Tongue (tissue), 2 donors: Measurements from ENCODE around the gene TNS4. TPM values are rescaled to one million over a fixed set of nuclear protein-coding genes. Genes with fewer than 3 reads are reported as not detected.

Experiments
- DNase-seq: peaks from one replicate; pipeline ENCODE4 v3.0.0-alpha.2; 2015
- total RNA-seq: library from RNA; depleted of rRNA; stranded (reverse); fragments of >200 nt; gene quantifications from one replicate; pipeline ENCODE4 v1.2.3, GENCODE V29; 2014

TNS4 gene
- total RNA-seq, 1 donor from 2014 or later, result 10.4 TPM

DNA sequence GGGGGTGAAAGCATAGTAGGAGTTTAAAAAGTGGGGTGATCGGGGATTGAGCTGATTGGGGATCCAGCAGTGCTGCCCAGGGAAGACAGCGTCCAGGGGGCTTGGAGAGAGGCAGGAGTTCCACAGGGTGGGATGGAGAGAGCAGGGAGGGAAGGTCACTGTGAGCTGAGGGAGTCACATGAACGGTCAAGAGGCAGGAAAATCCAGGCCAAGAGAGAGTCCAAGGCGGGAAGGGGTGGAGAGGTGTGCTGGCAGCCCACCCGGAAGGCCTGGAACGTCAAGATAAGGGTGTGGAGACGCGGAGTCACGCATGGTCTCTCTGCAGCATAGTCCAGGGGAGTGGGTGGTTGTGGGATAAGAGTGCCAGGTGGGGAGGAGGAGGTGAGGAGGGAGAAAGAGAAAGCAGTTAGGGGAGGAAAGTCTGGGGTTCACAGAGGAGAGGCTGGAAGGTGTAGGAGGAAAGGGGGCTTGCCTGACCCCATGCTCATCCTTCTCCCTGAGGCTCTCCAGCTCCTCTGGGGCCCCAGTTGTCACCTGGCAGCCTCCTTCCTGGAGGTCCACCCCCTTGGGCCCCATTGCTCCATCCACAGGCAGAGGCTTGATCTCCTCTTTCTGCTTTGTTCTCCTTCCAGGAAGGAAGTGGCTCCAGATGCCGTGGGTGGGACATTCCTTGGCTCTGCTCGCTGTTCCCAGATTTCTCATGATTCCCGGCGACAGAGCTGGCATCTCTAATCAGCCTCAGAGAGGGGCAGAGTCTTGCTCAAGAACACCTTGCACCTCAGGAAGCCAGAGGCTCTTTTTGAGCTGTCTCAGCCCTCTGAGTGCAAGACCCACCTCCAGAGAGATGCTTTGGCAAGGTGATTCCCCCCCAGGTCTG is 35.1 kb upstream of the TNS4 start:
- DNase-seq, result peak; percentile 73

DNA sequence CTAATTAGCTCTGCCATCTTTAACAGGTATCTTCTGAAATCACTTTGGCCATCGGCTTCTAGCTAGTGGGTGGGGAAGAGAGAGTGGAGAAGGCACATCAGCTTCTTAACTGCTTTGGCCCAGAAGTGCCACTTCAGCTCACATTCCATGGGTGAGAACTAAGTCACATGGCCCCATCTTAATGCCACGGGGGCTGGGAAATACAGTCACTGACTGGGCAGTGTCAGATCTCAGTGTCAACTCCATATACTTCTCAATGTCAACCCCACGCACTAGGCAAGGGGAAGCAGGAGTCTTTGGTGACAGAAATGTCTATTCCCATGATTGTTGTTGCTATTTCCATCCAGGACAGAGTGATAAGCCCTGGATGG is 34.5 kb upstream of the TNS4 start:
- no peak for DNase-seq

DNA sequence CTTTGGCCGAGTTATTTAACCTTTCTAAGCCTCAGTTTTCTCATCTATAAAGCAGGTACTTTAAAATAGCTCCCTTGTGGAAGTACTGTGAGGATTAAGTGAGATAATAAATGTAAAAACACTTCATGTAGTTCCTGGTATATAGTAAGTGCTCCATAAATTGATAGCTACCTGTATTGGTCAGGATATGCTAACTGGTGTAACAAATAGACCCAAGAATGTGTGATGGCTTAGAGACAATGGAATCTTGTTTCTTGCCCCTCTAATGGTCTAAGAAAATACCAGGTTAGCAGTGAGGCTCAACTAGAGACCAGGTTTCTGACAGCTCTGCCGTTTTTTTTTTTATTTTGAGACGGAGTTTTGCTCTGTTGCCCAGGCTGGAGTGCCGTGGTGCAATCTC is 34.0 kb upstream of the TNS4 start:
- no peak for DNase-seq

DNA sequence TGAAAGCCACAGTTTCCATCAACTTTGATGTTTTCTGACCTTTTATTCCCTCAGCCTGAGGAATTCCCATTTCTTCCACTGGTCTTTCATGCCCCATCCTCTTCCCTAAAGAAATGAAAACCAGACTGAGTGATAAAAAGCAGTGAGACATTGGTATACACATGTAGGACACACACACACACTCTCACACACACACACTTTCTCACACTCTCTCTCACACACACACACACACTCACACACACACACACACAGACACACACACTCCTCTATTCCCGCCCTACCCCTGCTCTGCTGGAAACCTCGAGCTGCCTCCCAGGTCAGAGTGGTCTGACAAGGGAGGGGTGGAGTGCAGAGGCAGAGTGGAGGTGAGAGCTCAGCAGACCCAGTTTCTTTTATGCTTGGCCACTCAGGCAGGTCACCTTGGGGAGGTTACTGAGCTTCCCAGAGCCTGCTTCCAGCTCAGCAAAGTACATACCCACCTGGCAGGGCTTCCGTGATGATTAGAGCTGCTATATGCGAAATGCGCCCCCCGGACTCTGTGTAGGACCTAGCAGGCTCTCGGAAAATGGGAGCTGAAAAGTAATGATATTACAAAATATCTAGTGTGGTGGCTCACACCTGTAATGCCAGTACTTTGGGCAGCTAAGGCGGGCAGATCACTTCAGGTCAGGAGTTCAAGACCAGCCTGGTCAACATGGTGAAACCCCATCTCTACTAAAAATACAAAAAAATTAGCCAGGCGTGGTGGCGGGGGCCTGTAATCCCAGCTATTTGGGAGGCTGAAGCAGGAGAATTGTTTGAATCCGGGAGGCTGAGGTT is 33.2 kb upstream of the TNS4 start:
- DNase-seq, result no peak

DNA sequence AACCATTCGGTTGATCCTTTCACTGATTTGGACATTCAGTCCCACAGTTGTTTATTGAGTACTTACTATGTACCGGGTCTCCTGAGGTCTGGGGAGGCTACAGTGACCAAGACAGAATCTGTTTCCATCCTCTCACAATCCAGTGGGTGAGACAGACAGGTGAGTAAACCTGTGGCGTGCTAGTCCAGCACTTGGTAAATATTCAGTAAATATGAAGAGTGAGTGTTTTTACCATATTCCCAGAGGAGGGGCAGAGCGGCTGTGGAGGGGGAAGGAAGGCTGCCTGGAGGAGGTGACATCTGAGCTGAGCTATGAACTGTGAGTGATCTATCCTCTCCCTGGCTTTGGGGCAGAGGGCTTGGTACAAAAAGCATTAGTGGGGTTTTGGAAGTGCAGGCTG is 32.5 kb upstream of the TNS4 start:
- no peak for DNase-seq

DNA sequence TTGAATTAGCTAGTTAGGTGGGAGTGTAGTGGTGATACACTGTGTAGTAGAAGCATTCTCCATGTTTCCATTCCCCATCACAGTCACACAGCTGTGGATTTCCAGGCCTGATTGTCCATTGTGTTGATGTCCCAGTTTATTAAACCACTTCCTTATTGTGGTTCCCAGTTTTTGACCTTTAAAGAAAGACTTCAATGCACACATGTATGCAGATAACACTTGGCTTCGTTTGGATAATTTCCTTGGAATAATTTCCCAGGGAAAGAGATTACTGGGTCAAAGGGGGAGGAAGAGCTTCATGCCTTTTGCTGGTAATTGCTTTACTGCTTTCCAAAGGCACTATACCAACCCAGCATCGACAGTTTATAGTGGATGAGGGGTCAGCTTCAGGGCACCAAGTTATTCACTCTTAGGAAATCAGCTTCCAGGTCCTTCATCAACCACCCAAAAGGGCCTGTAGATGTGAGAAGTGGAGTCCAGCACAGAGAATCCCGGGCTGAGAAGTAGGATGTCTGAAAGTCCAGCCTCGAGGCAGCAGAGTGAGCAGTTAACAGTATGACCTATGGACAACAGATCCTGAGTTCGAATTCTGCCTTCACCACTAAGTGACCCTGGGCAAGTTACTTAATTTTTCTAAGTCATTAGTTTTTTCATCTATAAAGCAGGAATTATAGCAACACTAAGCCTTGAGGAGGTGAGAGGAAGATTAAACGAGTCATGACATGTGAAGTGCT is 31.3 kb upstream of the TNS4 start:
- no peak for DNase-seq

DNA sequence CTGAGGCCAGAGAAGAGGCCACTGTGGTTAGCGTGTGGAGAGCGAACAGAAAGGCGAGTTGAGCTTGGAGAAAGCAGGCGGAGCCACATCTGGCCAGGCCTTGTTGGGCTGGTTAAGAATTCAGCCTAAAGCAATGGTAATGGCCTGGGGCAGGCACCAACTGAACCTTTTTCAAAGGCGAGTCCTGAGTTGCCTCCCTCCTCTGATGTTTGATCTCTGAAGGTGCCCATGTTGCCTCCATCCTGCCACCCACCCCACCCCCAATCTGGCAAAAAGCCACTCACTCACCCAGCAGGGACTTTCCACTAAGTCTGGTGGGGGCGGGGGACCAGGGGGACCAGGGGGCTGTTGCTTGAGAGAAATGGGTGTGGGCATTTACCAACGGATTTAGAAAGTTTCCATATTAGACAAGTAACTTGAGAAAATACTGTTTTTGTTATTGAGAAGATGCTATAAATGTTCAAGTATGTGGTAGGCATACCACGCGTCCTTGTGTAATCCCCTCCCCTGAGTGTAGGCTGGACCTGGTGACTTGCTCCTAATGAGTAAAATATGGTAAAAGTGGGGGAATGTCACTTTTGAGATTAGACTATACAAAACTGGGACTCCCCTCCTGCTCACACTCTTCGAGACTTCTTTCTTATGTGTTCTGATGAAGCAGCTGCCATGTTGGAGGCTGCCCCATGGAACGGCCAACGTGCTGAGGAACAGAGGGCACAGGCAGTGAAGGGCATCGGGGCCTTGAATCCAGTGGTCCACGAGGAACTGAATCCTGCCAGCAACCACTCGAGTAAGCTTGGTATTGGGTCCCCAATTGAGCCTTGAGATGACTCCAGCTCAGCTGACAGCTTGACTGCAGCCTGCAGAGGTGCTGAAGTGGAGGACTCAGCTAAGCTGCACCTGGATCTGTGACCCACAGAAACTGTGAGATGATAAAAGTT is 29.9 kb upstream of the TNS4 start:
- DNase-seq, result no peak

DNA sequence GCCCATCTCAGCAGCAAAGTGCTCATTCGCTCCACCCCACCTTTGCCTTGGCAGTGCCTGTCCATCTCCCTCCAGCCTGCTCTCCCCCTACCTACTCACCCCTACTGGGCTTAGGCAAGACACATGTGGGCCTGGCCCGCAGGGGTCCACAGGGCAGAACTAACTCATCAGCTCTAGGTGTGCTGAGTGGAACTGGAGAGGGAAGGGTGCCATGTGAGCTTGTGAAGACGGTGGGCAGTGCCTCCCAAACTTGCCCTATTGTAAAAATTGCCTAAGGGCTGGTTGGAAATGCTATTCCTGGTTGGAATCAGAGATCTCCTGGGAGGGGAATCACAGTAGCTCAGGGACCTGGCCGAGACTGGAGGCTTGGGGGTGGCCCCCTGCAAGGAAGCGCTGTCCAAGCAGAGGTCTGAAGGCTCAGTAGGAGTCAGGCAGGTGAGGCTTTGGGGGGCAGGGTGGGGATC is 29.1 kb upstream of the TNS4 start:
- no peak for DNase-seq

DNA sequence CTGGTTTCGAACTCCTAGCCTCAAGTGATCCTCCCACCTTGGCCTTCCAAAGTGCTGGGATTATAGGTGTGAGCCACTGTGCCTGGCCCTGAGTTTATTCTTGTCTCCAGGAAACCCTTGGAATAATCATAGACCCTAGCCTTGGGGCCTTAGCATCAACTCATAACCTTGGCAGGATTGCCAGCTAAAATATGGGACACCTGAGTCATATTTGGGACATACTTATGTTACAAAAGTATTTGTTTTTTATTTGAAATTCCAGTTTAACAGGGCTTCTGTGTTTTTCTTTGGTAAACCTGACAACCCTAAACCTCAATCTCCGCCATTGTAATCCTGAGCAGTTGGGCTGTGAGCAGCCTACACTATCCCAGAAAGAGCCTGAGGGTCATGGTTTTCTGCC is 28.6 kb upstream of the TNS4 start:
- DNase-seq, result no peak

DNA sequence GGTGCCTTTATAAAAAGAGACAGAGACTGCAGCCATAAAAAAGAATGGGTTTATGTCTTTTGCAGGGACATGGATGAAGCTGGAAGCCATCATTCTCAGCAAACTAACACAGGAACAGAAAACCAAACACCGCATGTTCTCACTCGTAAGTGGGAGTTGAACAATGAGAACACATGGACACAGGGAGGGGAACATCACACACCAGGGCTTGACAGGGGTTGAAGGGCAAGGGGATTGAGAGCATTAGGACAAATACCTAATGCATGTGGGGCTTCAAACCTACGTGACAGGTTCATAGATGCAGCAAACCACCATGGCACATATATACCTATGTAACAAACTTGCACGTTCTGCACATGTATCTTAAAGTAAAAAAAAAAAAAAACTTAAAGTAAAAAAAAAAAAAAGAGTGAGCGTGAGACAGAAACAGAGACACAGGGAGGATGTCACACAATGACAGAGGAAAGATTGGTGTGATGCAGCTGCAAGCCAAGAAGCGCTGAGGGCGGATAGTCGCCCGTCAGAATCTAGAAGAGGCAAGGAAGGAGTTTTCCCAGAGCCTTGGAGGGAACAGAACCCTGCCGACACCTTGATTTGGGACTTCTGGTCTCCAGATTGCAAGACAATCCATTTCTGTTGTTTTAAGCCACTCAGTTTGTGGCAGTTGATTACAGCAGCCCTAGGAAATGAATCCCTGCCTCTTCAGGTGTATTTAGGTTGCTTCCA is 27.4 kb upstream of the TNS4 start:
- DNase-seq, result no peak

DNA sequence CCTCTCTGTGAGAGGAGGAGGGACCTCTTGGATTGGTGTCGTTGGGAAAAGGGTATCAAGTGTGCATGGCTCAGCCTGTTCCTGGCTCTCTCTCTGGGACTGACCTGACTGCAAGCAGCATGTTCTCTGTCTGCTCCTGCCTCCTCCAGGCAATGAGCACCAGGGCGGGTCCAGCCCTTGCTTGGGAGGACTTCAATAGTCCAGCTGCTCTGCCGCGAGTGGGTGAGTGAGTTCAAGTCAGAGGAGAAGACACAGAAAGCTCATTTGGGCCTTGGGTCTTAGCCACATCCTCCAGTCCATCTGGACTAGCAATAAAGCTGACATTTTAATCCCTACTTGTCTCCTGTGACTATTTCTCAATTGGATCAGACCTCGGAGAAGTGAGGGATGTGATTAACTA is 25.2 kb upstream of the TNS4 start:
- no peak for DNase-seq

DNA sequence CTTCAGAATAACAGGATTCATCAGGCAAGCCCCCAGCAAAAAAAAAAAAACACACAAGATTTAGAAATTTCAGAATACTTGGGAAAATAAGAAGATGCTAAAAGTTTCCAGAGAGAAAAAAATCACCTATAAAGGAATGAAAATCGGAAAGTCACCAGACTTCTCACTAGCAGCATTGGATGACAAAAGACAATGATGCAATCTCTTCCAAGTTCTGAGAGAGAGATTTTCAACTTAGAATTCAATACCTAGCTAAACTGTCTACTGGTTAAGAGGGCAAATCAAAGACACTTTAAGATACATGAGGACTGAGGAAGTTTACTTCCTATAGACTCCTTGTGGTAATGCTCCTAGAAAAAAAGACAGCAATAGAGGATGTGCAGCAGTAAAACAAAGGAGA is 23.9 kb upstream of the TNS4 start:
- DNase-seq, result no peak

DNA sequence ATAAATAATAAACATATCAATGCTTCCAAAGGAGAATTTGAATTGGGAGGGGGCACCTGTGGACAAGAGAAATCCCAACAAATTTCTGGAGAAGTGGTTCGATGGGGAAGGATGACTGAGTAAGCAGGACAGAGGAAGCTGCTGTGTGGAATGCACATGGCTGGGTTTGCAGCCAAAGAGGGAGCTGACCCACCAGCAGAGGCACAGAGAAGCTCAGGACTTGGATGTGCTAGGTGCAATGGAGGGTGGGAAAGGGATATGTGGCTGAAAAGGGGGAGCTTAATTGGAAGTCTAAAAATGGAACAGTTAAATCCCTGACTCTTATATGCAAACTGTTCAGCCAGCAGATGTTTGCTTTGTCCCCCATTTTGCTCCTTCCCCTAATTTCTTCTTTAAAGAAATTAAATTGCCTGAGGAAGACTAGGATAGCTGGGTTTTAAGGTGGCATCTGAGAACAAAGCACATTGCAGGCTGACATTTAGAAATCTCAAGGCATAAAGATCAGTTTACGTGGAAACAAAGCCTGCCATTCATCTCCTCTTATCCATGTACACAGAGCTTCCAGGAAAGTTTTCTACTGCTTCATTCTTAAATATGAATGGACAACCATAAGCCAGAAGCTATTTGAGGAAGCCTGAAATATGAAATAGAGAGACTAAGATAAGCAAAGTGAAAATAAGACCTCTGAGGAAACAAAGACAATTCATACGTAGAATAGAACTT is 23.0 kb upstream of the TNS4 start:
- no peak for DNase-seq

DNA sequence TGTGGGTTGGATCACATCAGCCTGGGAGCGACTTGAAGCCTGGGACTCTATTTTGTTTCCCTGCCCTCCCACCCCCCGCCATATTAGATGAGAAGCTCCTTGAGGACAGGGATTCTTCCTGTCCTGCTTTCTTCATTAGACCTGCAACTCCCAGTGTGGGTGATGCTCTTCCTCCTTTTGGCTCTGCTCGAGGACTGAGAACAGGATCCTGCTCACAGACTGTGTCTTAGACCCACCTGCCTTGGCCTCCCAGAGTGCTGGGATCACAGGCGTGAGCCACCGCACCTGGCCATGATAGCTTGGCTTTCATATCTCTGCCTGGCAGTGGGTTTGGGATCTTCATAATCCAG is 21.5 kb upstream of the TNS4 start:
- DNase-seq, result no peak

DNA sequence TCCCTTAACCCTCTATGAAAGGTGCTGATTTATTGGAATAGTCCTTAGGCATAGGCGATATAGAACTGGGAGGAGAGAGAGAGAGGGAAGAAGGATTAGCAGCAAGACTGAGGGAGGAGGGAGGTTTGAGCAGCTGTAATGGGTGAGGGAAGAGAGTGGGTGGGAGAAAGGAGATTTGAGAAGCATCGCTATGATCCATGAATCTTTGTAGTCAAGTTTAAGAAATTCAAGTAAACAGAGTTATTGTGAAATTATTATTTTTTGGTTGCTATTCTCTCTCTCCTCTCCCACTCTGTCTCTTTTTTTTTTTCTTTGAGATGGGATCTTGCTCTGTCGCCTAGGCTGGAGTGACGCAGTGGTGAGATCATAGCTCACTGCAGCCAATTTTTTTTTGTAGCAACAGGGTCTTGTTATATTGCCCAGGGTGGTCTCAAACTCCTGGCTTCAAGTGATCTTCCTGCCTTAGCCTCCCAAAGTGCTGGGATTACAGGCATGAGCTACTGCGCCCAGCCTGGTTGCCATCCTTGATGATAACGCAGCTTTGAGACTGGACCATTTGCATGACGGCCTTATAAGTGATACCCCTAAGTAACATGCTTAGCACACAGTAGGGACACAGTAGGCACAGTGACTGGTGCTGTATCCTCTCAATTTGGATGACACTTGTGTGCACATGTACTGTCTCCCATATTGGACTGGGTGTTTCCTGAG is 21.0 kb upstream of the TNS4 start:
- DNase-seq, result no peak

DNA sequence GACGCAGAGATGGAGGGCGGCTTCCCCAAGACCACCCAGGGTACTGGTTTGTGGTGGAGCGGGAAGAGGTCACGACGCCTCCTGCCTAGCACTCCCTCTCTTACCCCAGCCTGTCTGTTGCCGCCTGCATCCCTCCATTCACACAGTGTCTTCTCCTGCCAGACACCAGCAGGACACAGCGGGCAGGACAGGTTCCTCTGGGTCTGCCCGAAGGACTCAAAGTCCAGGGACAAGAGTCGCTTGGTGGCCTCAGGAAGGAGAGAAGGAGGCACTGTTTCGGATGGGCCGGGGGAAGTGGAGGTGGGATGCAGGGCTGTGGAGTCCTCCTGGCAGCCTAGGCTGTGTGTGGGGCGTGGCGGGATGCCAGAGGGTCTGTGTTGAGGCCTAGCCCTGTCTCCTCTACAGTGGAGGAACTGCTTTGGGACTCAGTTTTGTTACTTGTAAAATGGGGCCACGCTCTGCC is 19.6 kb upstream of the TNS4 start:
- DNase-seq, result no peak

DNA sequence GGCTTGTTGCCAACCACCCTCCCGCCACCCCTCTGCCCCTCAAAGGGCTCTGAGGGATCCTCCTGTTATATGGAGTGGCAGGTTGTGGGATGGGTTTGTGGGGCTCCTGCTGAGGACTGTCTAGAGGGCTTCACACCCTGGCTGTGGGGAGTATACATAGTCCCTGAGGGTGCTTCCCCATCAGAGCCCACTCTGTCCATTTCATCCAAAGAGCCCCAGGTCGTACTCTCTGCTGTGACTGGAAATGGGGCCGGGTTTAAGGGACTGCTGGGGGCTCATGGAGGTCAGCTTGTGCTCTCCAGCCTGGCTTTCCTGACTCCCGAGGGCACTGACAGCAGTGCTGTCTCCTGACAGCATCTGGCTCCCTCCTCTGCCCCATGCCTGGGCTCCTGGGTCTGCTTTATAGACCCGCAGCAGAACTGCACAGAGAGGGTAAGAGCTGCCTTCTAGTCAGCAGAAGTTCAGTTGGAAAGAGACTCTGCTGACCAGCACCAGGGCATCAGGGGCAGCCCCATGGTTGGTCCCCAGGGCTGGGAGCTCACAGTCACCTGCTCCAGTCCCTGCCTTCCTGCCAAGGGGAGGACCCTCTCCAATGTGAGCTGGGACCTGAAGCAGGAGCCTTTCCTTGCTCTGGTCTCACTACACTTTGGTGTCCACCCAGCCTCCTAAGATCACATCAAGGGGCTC is 17.8 kb upstream of the TNS4 start:
- DNase-seq, result no peak

DNA sequence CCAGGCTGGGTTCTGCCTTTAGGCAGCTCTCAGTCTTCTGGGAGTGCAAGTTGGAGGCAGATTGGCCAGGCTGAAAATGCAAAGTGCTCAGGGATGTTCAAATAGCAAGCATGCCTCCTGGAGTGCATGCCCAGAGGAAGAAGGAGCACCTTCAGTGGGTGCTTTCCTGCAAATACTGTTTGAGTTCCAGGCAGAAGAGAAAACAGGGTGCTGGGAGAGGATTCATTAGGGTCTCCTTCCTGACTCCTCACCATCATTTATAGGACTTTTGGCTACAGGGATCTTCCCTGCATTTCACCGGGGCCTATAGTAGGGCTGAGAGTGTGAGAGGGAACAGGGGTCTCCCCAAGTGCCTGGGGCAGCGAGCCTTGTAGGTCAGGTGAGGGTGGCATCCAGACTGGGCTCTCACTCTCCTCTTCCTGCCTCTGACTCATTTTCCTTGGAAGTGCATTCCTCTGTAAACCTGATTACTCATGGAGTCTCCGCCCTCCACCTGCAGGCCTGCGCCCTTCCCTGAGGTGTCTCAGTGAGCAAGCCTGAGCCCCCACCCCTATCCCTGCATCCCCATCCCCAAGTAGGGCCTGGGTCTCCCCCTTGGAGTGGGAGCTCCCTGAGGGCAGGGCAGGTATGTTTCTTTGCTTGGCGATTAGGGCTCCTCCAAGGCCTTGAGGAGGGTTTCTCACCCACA is 17.1 kb upstream of the TNS4 start:
- DNase-seq, result no peak
